ENCODE data around the gene DGCR6L.
A peak's percentile ranks its signal among the peaks of the same experiment; 100 is the strongest.

The DGCR6L gene

GRCh38 chr22:20298803-20299745, 20.8 kb downstream of the DGCR6L start:
- H3K27me3 ChIP-seq (ENCODE audit: insufficient read depth, poor library complexity, severe bottlenecking) = peaks cover 4% of the 10 kb centered on the region
- peak; percentile 69 for DNase-seq (ENCODE audit: low read depth in 1 of 2, low spot score in 1 of 2)
- no peak overlapping the region for H3K27ac ChIP-seq (replicated peaks)
- TF ChIP-seq GABPA (IDR thresholded peaks at IDR 0.05; ENCODE audit: low read depth) (no peak), CTCF (IDR thresholded peaks at IDR 0.05; ENCODE audit: insufficient read depth, low read length) (no peak), REST (IDR thresholded peaks at IDR 0.05; ENCODE audit: insufficient replicate concordance, low read depth) (no peak), SPI1 (IDR thresholded peaks at IDR 0.05; ENCODE audit: borderline replicate concordance, low read depth) (no peak), POLR2AphosphoS5 (IDR thresholded peaks at IDR 0.05; ENCODE audit: low read depth) (no peak)
- H3K4me3 ChIP-seq (replicated peaks; ENCODE audit: insufficient read depth, low read length) = peak overlapping the region; percentile 54

GRCh38 chr22:20298110-20298802, 21.6 kb downstream of the DGCR6L start:
- no peak overlapping the region for H3K27ac ChIP-seq (replicated peaks)
- H3K4me3 ChIP-seq (replicated peaks; ENCODE audit: insufficient read depth, low read length) = no peak overlapping the region
- no peak for DNase-seq (ENCODE audit: low read depth in 1 of 2, low spot score in 1 of 2)
- peaks cover 4% of the 10 kb centered on the region for H3K27me3 ChIP-seq (ENCODE audit: insufficient read depth, poor library complexity, severe bottlenecking)
- TF ChIP-seq CTCF (IDR thresholded peaks at IDR 0.05; ENCODE audit: insufficient read depth, low read length) (no peak), REST (IDR thresholded peaks at IDR 0.05; ENCODE audit: insufficient replicate concordance, low read depth) (no peak), POLR2AphosphoS5 (IDR thresholded peaks at IDR 0.05; ENCODE audit: low read depth) (no peak), GABPA (IDR thresholded peaks at IDR 0.05; ENCODE audit: low read depth) (no peak), SPI1 (IDR thresholded peaks at IDR 0.05; ENCODE audit: borderline replicate concordance, low read depth) (no peak)

- peaks cover 4% of the 10 kb centered on the region for H3K27me3 ChIP-seq (ENCODE audit: insufficient read depth, poor library complexity, severe bottlenecking)
- TF ChIP-seq REST (IDR thresholded peaks at IDR 0.05; ENCODE audit: insufficient replicate concordance, low read depth) = no peak
- no peak for TF ChIP-seq SPI1 (IDR thresholded peaks at IDR 0.05; ENCODE audit: borderline replicate concordance, low read depth)
- no peak for TF ChIP-seq GABPA (IDR thresholded peaks at IDR 0.05; ENCODE audit: low read depth)
- TF ChIP-seq POLR2AphosphoS5 (IDR thresholded peaks at IDR 0.05; ENCODE audit: low read depth) = no peak
- TF ChIP-seq CTCF (IDR thresholded peaks at IDR 0.05; ENCODE audit: insufficient read depth, low read length) = no peak
- H3K27ac ChIP-seq (replicated peaks) = no peak overlapping the region
- no peak overlapping the region for H3K4me3 ChIP-seq (replicated peaks; ENCODE audit: insufficient read depth, low read length)
- DNase-seq (ENCODE audit: low read depth in 1 of 2, low spot score in 1 of 2) = no peak
These were observed 22.3 kb downstream of the DGCR6L start for GRCh38 chr22:20297414-20298109.

Data from HL-60 (cell line).